HEK293 (cell line): ENCODE results near the gene HOXA6.

ENCODE experiments used
- BCL11B ChIP-seq: fragments of 450-650 bp; formaldehyde crosslinking; IDR thresholded peaks from 2 replicates; pipeline ENCODE4 v1.5.1; 2016; ENCODE audit warnings: low read depth, missing biosample characterization, missing genetic modification characterization
- SCRT2 ChIP-seq: fragments of 450-650 bp; formaldehyde crosslinking; IDR thresholded peaks from 2 replicates; pipeline ENCODE4 v1.5.1; 2016; ENCODE audit warnings: missing biosample characterization, missing genetic modification characterization
- SETDB1 ChIP-seq: IDR thresholded peaks from one replicate; pipeline ENCODE4 v1.6.1; 2017; ENCODE audit warnings: mild to moderate bottlenecking, low read length, moderate library complexity, mixed read lengths; ENCODE audit not compliant: insufficient read length
- WT1 ChIP-seq: fragments of 450-650 bp; formaldehyde crosslinking; IDR thresholded peaks from 2 replicates; pipeline ENCODE4 v1.5.1; 2016; ENCODE audit warnings: missing biosample characterization, missing genetic modification characterization
- ZBTB21 ChIP-seq: fragments of 450-650 bp; formaldehyde crosslinking; IDR thresholded peaks from 2 replicates; pipeline ENCODE4 v1.5.1; 2017; ENCODE audit warnings: missing biosample characterization, missing genetic modification characterization
- ZBTB7A ChIP-seq: fragments of 450-650 bp; formaldehyde crosslinking; IDR thresholded peaks from 2 replicates; pipeline ENCODE4 v1.5.1; 2016; ENCODE audit warnings: low read depth, missing biosample characterization, missing genetic modification characterization
- ZNF112 ChIP-seq: fragments of 450-650 bp; formaldehyde crosslinking; IDR thresholded peaks from 2 replicates; pipeline ENCODE4 v1.5.0; 2017; ENCODE audit warnings: missing biosample characterization, missing genetic modification characterization
- ZNF16 ChIP-seq: fragments of 450-650 bp; formaldehyde crosslinking; IDR thresholded peaks from 2 replicates; pipeline ENCODE4 v1.5.1; 2016; ENCODE audit warnings: low read depth, missing biosample characterization, missing genetic modification characterization
- ZNF2 ChIP-seq: fragments of 450-650 bp; formaldehyde crosslinking; IDR thresholded peaks from 2 replicates; pipeline ENCODE4 v1.5.1; 2016; ENCODE audit warnings: missing biosample characterization, missing genetic modification characterization
- ZNF214 ChIP-seq: fragments of 450-650 bp; formaldehyde crosslinking; IDR thresholded peaks from 2 replicates; pipeline ENCODE4 v1.5.1; 2017; ENCODE audit warnings: missing biosample characterization, mild to moderate bottlenecking, missing genetic modification characterization, borderline replicate concordance
- ZNF23 ChIP-seq: fragments of 450-650 bp; formaldehyde crosslinking; IDR thresholded peaks from 2 replicates; pipeline ENCODE4 v1.5.1; 2016; ENCODE audit warnings: missing biosample characterization, missing genetic modification characterization, borderline replicate concordance
- ZNF274 ChIP-seq, 2 experiments: fragments of 200-500 bp in 1 of 2; fragments of 450-650 bp in 1 of 2; sonication (Bioruptor generic) in 1 of 2; formaldehyde crosslinking in 1 of 2; IDR thresholded peaks; 2 replicates each; pipeline versions ENCODE4 v1.5.1 to v1.6.1; 2014 to 2016; ENCODE audit warnings: borderline replicate concordance in 1 of 2, inconsistent platforms in 1 of 2, low read length in 1 of 2, missing biosample characterization in 1 of 2, missing genetic modification characterization in 1 of 2
- ZNF280C ChIP-seq: fragments of 450-650 bp; formaldehyde crosslinking; IDR thresholded peaks from 2 replicates; pipeline ENCODE4 v1.5.1; 2016; ENCODE audit warnings: missing biosample characterization, missing genetic modification characterization
- ZNF302 ChIP-seq: fragments of 450-650 bp; formaldehyde crosslinking; IDR thresholded peaks from 2 replicates; pipeline ENCODE4 v1.5.1; 2016; ENCODE audit warnings: missing biosample characterization, missing genetic modification characterization, low read depth
- ZNF391 ChIP-seq: fragments of 450-650 bp; formaldehyde crosslinking; IDR thresholded peaks from 2 replicates; pipeline ENCODE4 v1.5.1; 2016; ENCODE audit warnings: low read depth, missing biosample characterization, missing genetic modification characterization, borderline replicate concordance
- ZNF530 ChIP-seq: fragments of 450-650 bp; formaldehyde crosslinking; IDR thresholded peaks from 2 replicates; pipeline ENCODE4 v1.5.1; 2016; ENCODE audit warnings: low read depth, missing biosample characterization, missing genetic modification characterization
- ZNF571 ChIP-seq: fragments of 450-650 bp; formaldehyde crosslinking; IDR thresholded peaks from 2 replicates; pipeline ENCODE4 v1.5.0; 2017; ENCODE audit warnings: missing biosample characterization, missing genetic modification characterization
- ZNF645 ChIP-seq: fragments of 450-650 bp; formaldehyde crosslinking; IDR thresholded peaks from 2 replicates; pipeline ENCODE4; 2016; ENCODE audit warnings: missing biosample characterization, missing genetic modification characterization
- ZNF76 ChIP-seq: fragments of 450-650 bp; formaldehyde crosslinking; IDR thresholded peaks from 2 replicates; pipeline ENCODE4; 2016; ENCODE audit warnings: low read depth, missing biosample characterization, missing genetic modification characterization, borderline replicate concordance
- ZNF777 ChIP-seq: fragments of 450-650 bp; formaldehyde crosslinking; IDR thresholded peaks from 2 replicates; pipeline ENCODE4 v1.5.1; 2017; ENCODE audit warnings: missing biosample characterization, missing genetic modification characterization, borderline replicate concordance
- ZNF830 ChIP-seq: fragments of 450-650 bp; IDR thresholded peaks from 2 replicates; pipeline ENCODE4 v1.5.0; 2018; ENCODE audit warnings: missing biosample characterization, missing genetic modification characterization, low read depth, mild to moderate bottlenecking, moderate library complexity
- ZSCAN30 ChIP-seq: fragments of 450-650 bp; IDR thresholded peaks from 2 replicates; pipeline ENCODE4 v1.5.1; 2018; ENCODE audit warnings: missing biosample characterization, mild to moderate bottlenecking, missing genetic modification characterization, moderate library complexity
- TF ChIP-seq, protein P1 (sequence below): fragments of 450-650 bp; formaldehyde crosslinking; IDR thresholded peaks from 2 replicates; pipeline ENCODE4 v1.5.1; 2016; ENCODE audit warnings: missing biosample characterization, missing genetic modification characterization
- TF ChIP-seq, protein P2 (sequence below): fragments of 450-650 bp; formaldehyde crosslinking; IDR thresholded peaks from 2 replicates; pipeline ENCODE4 v1.5.1; 2016; ENCODE audit warnings: missing biosample characterization, missing genetic modification characterization
- TF ChIP-seq, protein P3 (sequence below): fragments of 450-650 bp; formaldehyde crosslinking; IDR thresholded peaks from 2 replicates; pipeline ENCODE4 v1.5.1; 2016; ENCODE audit warnings: missing biosample characterization, missing genetic modification characterization

The HOXA6 gene

GRCh38 chr7:27150568-27151340 lies 3.2 kb upstream of the HOXA6 start (continued):
- TF ChIP-seq ZNF76 (peak; percentile 72; the same call in 1 of the 2 replicates), ZNF2 (tag by site-specific recombination) (no peak), ZNF391 (tag by site-specific recombination) (peak; percentile 73; the same call in 1 of the 2 replicates), ZNF530 (tag by site-specific recombination) (no peak), ZBTB7A (no peak), ZNF777 (tag by site-specific recombination) (no peak), ZNF274 (IDR thresholded peaks at IDR 0.05; ENCODE audit: low read length) (no peak), ZNF274 (tag by site-specific recombination; IDR thresholded peaks at IDR 0.05; ENCODE audit: borderline replicate concordance) (no peak), ZNF214 (tag by site-specific recombination) (no peak), SCRT2 (tag by site-specific recombination) (peak; percentile 86), SETDB1 (no peak), ZNF23 (tag by site-specific recombination) (no peak), WT1 (tag by site-specific recombination) (no peak), BCL11B (tag by site-specific recombination) (no peak), ZNF571 (no peak), ZNF645 (tag by site-specific recombination) (no peak), ZNF302 (tag by site-specific recombination) (no peak), ZNF280C (tag by site-specific recombination) (no peak), ZSCAN30 (peak; percentile 51; the same call in 1 of the 2 replicates), ZNF16 (tag by site-specific recombination) (no peak), ZBTB21 (no peak), ZNF830 (no peak), ZNF112 (tag by site-specific recombination) (no peak)
- TF ChIP-seq, protein P1, sequence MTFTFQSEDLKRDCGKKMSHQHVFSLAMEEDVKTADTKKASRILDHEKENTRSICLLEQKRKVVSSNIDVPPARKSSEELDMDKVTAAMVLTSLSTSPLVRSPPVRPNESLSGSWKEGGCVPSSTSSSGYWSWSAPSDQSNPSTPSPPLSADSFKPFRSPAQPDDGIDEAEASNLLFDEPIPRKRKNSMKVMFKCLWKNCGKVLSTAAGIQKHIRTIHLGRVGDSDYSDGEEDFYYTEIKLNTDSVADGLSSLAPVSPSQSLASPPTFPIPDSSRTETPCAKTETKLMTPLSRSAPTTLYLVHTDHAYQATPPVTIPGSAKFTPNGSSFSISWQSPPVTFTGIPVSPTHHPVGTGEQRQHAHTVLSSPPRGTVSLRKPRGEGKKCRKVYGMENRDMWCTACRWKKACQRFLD (tag by site-specific recombination), result no peak
- TF ChIP-seq, protein P2, sequence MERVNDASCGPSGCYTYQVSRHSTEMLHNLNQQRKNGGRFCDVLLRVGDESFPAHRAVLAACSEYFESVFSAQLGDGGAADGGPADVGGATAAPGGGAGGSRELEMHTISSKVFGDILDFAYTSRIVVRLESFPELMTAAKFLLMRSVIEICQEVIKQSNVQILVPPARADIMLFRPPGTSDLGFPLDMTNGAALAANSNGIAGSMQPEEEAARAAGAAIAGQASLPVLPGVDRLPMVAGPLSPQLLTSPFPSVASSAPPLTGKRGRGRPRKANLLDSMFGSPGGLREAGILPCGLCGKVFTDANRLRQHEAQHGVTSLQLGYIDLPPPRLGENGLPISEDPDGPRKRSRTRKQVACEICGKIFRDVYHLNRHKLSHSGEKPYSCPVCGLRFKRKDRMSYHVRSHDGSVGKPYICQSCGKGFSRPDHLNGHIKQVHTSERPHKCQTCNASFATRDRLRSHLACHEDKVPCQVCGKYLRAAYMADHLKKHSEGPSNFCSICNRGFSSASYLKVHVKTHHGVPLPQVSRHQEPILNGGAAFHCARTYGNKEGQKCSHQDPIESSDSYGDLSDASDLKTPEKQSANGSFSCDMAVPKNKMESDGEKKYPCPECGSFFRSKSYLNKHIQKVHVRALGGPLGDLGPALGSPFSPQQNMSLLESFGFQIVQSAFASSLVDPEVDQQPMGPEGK, result peak; percentile 63
- TF ChIP-seq, protein P3, sequence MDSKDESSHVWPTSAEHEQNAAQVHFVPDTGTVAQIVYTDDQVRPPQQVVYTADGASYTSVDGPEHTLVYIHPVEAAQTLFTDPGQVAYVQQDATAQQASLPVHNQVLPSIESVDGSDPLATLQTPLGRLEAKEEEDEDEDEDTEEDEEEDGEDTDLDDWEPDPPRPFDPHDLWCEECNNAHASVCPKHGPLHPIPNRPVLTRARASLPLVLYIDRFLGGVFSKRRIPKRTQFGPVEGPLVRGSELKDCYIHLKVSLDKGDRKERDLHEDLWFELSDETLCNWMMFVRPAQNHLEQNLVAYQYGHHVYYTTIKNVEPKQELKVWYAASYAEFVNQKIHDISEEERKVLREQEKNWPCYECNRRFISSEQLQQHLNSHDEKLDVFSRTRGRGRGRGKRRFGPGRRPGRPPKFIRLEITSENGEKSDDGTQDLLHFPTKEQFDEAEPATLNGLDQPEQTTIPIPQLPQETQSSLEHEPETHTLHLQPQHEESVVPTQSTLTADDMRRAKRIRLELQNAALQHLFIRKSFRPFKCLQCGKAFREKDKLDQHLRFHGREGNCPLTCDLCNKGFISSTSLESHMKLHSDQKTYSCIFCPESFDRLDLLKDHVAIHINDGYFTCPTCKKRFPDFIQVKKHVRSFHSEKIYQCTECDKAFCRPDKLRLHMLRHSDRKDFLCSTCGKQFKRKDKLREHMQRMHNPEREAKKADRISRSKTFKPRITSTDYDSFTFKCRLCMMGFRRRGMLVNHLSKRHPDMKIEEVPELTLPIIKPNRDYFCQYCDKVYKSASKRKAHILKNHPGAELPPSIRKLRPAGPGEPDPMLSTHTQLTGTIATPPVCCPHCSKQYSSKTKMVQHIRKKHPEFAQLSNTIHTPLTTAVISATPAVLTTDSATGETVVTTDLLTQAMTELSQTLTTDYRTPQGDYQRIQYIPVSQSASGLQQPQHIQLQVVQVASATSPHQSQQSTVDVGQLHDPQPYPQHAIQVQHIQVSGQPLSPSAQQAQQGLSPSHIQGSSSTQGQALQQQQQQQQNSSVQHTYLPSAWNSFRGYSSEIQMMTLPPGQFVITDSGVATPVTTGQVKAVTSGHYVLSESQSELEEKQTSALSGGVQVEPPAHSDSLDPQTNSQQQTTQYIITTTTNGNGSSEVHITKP, result peak; percentile 25; the same call in 1 of the 2 replicates
